EL (cell line): ENCODE measurements around the gene RDH16.
"Not testable (repeated sequence)": the region's sequence is repeated elsewhere in the genome, so short reads cannot be mapped to it uniquely, and the experiment has no call there.

Experiments used
- DNase-seq: peaks from one replicate; pipeline ENCODE4 v3.0.0-alpha.2; 2016

Gene RDH16

GRCh38 chr12:56916296-56916995, 41.0 kb downstream of the RDH16 start:
- DNase-seq = no peak

- no peak for DNase-seq
These were observed 42.7 kb downstream of the RDH16 start for GRCh38 chr12:56914724-56915123.

GRCh38 chr12:56914256-56914655, 43.2 kb downstream of the RDH16 start:
- DNase-seq = no peak

- DNase-seq = not testable (repeated sequence)
These were observed 48.0 kb downstream of the RDH16 start for GRCh38 chr12:56909403-56909802.

GRCh38 chr12:56908136-56908535, 49.3 kb downstream of the RDH16 start:
- DNase-seq = no peak

- DNase-seq = no peak
These were observed 51.6 kb downstream of the RDH16 start for GRCh38 chr12:56905852-56906251.

- DNase-seq = no peak
These were observed 54.0 kb downstream of the RDH16 start for GRCh38 chr12:56903374-56903773.
